SK-N-SH (cell line): ENCODE measurements around the gene SLC1A3. TPM values are rescaled to one million over a fixed set of nuclear protein-coding genes. Genes with fewer than 3 reads are reported as not detected.

Experiments used
- CTCF ChIA-PET: fragments of 300-600, 350-600 bp; formaldehyde crosslinking; extraction: SDS; loops from one replicate; lab custom pipeline; 2021; lab: Yijun Ruan, JAX
- POLR2A ChIA-PET: fragments of 350-600 bp; sonication (Branson Sonifier 250); formaldehyde crosslinking; extraction: SDS; loops from one replicate; lab custom pipeline; 2020; ENCODE audit warnings: antibody characterized with exemption, inconsistent platforms; lab: Yijun Ruan, JAX
- DNase-seq: peaks from one replicate; pipeline ENCODE4 v3.0.0; 2012
- H2AFZ ChIP-seq: fragments of 200-600 bp; sonication (generic); 2 replicates; pipeline ENCODE4 v1.8.1; 2016; ENCODE audit warnings: antibody characterized with exemption, mild to moderate bottlenecking, low read depth
- H3F3A ChIP-seq: fragments of 200-600 bp; sonication (generic); replicated peaks from 2 replicates; pipeline ENCODE3; 2016; ENCODE audit warnings: antibody characterized with exemption, mild to moderate bottlenecking; ENCODE audit not compliant: insufficient read depth
- H3K27ac ChIP-seq, 2 experiments: fragments of 200-500 bp in 1 of 2; fragments of 200-600 bp in 1 of 2; sonication (Bioruptor generic) in 1 of 2; sonication (generic), shearing (Covaris generic) in 1 of 2; 2 replicates each; pipeline versions ENCODE4 v1.5.1 to v1.6.1; 2014 to 2016; ENCODE audit warnings: low read depth in 2 of 2, inconsistent platforms in 1 of 2, low read length in 1 of 2, mild to moderate bottlenecking in 1 of 2, mixed read lengths in 1 of 2
- H3K27me3 ChIP-seq: fragments of 200-600 bp; sonication (generic), shearing (Covaris generic); 2 replicates; pipeline ENCODE4 v1.6.1; 2016; ENCODE audit warnings: mixed run types; ENCODE audit not compliant: insufficient read depth
- H3K36me3 ChIP-seq, 2 experiments: fragments of 200-500 bp in 1 of 2; fragments of 200-600 bp in 1 of 2; sonication (Bioruptor generic) in 1 of 2; sonication (generic) in 1 of 2; replicated peaks in 1 of 2; 2 replicates each; pipeline versions ENCODE3 to v1.5.1; 2014 to 2016; ENCODE audit warnings: low read length in 1 of 2, mild to moderate bottlenecking in 1 of 2; ENCODE audit not compliant: insufficient read depth in 2 of 2, control insufficient read depth in 1 of 2
- H3K4me1 ChIP-seq, 2 experiments: fragments of 200-500 bp in 1 of 2; fragments of 200-600 bp in 1 of 2; sonication (Bioruptor generic) in 1 of 2; sonication (generic), shearing (Covaris generic) in 1 of 2; 2 replicates each; pipeline versions ENCODE4 v1.5.1 to v1.6.1; 2014 to 2016; ENCODE audit warnings: low read depth in 1 of 2, low read length in 1 of 2, mixed run types in 1 of 2; ENCODE audit not compliant: insufficient read depth in 2 of 2, control insufficient read depth in 1 of 2
- H3K4me2 ChIP-seq: fragments of 200-600 bp; sonication (generic), shearing (Covaris generic); 2 replicates; pipeline ENCODE4 v1.6.1; 2017; ENCODE audit warnings: mixed run types
- H3K4me3 ChIP-seq, 2 experiments: fragments of 200-500 bp in 1 of 2; fragments of 200-600 bp in 1 of 2; sonication (Bioruptor generic) in 1 of 2; sonication (generic), shearing (Covaris generic) in 1 of 2; 2 replicates each; pipeline versions ENCODE4 v1.5.1 to v1.8.1; 2014 to 2016; ENCODE audit warnings: low read depth in 2 of 2, inconsistent platforms in 1 of 2, low read length in 1 of 2, mild to moderate bottlenecking in 1 of 2, mixed read lengths in 1 of 2, moderate library complexity in 1 of 2
- H3K79me2 ChIP-seq: fragments of 200-600 bp; sonication (generic); 2 replicates; pipeline ENCODE4 v1.8.1; 2017; ENCODE audit warnings: mild to moderate bottlenecking; ENCODE audit not compliant: insufficient read depth
- H3K9ac ChIP-seq: fragments of 200-600 bp; sonication (generic); 2 replicates; pipeline ENCODE4 v1.6.1; 2017; ENCODE audit warnings: mixed run types
- H3K9me2 ChIP-seq: fragments of 200-600 bp; sonication (generic); 2 replicates; pipeline ENCODE4 v1.6.1; 2017; ENCODE audit warnings: mixed run types
- H3K9me3 ChIP-seq: fragments of 200-600 bp; sonication (generic); 2 replicates; pipeline ENCODE4 v1.6.1; 2017; ENCODE audit warnings: mixed run types, mild to moderate bottlenecking, moderate library complexity
- H4K20me1 ChIP-seq: fragments of 200-600 bp; sonication (generic); 2 replicates; pipeline ENCODE4 v1.6.1; 2017; ENCODE audit warnings: mild to moderate bottlenecking, mixed run types; ENCODE audit not compliant: insufficient read depth
- CHD2 ChIP-seq: fragments of 150-350 bp; IDR thresholded peaks from 2 replicates; pipeline ENCODE4 v1.6.1; 2018; ENCODE audit warnings: low read length; ENCODE audit not compliant: partially characterized antibody
- EP300 ChIP-seq, 2 experiments: IDR thresholded peaks; 2 replicates each; pipeline versions ENCODE4 v1.4.0 to v1.6.1; 2012; ENCODE audit warnings: borderline replicate concordance in 1 of 2, low read depth in 1 of 2, low read length in 1 of 2
- FOSL2 ChIP-seq: IDR thresholded peaks from 2 replicates; pipeline ENCODE4 v1.4.0; 2012; ENCODE audit warnings: low read depth, mild to moderate bottlenecking, moderate library complexity, borderline replicate concordance
- GATA2 ChIP-seq: sonication (generic); formaldehyde crosslinking; IDR thresholded peaks from 2 replicates; pipeline ENCODE4 v1.5.0; 2020; ENCODE audit warnings: mild to moderate bottlenecking, missing genetic modification reagents
- MXI1 ChIP-seq: IDR thresholded peaks from 2 replicates; pipeline ENCODE4 v1.6.1; 2012; ENCODE audit warnings: mild to moderate bottlenecking, low read depth, low read length, improper control_type of control experiment
- PBX3 ChIP-seq: IDR thresholded peaks from 2 replicates; pipeline ENCODE4; 2012
- RCOR1 ChIP-seq: fragments of 150-350 bp; IDR thresholded peaks from 2 replicates; pipeline ENCODE4 v1.6.1; 2017; ENCODE audit warnings: antibody characterized with exemption, low read length
- SIN3A ChIP-seq: IDR thresholded peaks from 2 replicates; pipeline ENCODE4 v1.6.1; 2012; ENCODE audit warnings: low read depth, mild to moderate bottlenecking, low read length, moderate library complexity, borderline replicate concordance
- SMC3 ChIP-seq: IDR thresholded peaks from 2 replicates; pipeline ENCODE4 v1.6.1; 2012; ENCODE audit warnings: low read depth, low read length, improper control_type of control experiment
- USF2 ChIP-seq: fragments of 150-350 bp; IDR thresholded peaks from 2 replicates; pipeline ENCODE4 v1.6.1; 2017; ENCODE audit warnings: antibody characterized with exemption, low read length, low read depth, borderline replicate concordance
- WGBS: methylation state at CpG from one replicate; pipeline ENCODE4 v1.1.6; 2017; ENCODE audit warnings: low lambda C conversion rate; 5-methylcytosine and 5-hydroxymethylcytosine counted together
- polyA plus RNA-seq, 3 experiments: library from polyadenylated mRNA; depleted of rRNA; stranded (reverse); fragments of >200 nt; gene quantifications; 2 replicates each; pipeline ENCODE4 v1.2.3, GENCODE V29; 2012
- TF ChIP-seq, protein P1 (sequence below): IDR thresholded peaks from 2 replicates; pipeline ENCODE4 v1.6.1; 2012; ENCODE audit warnings: mild to moderate bottlenecking, low read depth, low read length, moderate library complexity

SLC1A3 gene
- polyA plus RNA-seq, 1 of the 3 experiments (the other 2 are of a cell fraction): not detected

DNA sequence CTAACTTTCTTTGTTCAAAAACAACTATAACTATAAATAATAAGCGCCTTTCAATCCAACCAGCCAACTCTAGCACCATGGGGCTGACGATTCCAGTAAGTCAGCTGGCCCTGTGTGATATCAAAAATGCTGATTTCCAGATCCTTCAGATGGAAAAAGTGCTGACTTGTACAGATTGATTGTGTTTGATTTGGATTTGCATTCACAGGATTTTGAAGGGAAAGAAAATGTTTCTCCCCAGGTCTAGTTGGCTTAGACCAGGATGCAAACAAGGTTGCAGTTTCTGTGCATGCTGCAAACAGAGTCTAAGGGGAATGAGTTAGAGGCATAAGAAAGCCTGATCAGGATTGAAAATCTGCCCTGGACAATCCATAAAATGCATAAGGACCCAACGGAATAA is 68.9 kb downstream of the SLC1A3 start:
- Histone ChIP-seq H3K9me3 (no peaks in the 10 kb centered on the region), H3K27me3 (peaks cover 17% of the 10 kb centered on the region; the same call in 1 of the 2 replicates), H3K9me2 (no peaks in the 10 kb centered on the region), H2AFZ (no peak overlapping the region), H3K4me2 (no peak overlapping the region), H3K27ac (no peak overlapping the region), H3K36me3 (no peaks in the 10 kb centered on the region), H4K20me1 (no peaks in the 10 kb centered on the region), H3K4me1 (no peaks in the 10 kb centered on the region), H3F3A (no peaks in the 10 kb centered on the region), H3K4me3 (no peak overlapping the region), H3K9ac (no peak overlapping the region), H3K79me2 (no peaks in the 10 kb centered on the region)
- ChIA-PET POLR2A (no interaction called here), CTCF (interaction anchor here (0.5 to 1.3 kb wide), 2 partner anchors 15 to 620 kb away, joined by 4 to 7 read pairs; no protein-coding TSS in a partner anchor)
- no peak for DNase-seq
- TF ChIP-seq, protein P1, sequence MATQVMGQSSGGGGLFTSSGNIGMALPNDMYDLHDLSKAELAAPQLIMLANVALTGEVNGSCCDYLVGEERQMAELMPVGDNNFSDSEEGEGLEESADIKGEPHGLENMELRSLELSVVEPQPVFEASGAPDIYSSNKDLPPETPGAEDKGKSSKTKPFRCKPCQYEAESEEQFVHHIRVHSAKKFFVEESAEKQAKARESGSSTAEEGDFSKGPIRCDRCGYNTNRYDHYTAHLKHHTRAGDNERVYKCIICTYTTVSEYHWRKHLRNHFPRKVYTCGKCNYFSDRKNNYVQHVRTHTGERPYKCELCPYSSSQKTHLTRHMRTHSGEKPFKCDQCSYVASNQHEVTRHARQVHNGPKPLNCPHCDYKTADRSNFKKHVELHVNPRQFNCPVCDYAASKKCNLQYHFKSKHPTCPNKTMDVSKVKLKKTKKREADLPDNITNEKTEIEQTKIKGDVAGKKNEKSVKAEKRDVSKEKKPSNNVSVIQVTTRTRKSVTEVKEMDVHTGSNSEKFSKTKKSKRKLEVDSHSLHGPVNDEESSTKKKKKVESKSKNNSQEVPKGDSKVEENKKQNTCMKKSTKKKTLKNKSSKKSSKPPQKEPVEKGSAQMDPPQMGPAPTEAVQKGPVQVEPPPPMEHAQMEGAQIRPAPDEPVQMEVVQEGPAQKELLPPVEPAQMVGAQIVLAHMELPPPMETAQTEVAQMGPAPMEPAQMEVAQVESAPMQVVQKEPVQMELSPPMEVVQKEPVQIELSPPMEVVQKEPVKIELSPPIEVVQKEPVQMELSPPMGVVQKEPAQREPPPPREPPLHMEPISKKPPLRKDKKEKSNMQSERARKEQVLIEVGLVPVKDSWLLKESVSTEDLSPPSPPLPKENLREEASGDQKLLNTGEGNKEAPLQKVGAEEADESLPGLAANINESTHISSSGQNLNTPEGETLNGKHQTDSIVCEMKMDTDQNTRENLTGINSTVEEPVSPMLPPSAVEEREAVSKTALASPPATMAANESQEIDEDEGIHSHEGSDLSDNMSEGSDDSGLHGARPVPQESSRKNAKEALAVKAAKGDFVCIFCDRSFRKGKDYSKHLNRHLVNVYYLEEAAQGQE: no peak
- TF ChIP-seq SMC3 (no peak), GATA2 (no peak)
- WGBS: 25% methylated on average over 3 of the region's 3 CpGs

DNA sequence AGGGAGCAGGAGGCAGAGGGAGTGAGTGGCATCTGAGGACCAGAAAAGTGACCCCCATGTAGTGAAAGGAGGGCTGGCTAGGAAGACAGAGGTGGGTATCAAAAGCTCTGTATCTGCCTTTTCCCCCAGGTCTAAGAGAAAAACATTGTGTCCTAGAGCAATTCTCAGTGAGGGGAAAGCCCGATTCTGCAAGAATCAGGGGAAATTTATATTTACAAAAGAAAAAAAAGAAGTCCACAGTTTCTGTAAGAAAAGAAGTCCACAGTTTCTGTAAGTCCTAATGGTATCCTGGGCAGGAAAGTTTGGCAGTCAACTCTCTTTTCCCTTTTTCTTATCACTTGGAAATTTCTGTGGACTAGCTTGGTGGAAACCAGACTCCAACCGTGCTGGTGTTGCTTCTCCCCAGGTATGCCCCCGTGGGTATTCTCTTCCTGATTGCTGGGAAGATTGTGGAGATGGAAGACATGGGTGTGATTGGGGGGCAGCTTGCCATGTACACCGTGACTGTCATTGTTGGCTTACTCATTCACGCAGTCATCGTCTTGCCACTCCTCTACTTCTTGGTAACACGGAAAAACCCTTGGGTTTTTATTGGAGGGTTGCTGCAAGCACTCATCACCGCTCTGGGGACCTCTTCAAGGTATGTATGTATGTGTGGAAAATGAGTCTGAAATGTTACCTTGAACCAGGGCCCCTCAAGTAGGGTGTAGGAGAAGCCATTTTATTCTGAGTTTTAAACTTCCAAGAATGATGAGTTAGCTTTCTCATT is 73.0 kb downstream of the SLC1A3 start:
- Histone ChIP-seq H3K4me2 (no peak overlapping the region), H3K36me3 (no peaks in the 10 kb centered on the region), H3K79me2 (no peaks in the 10 kb centered on the region), H3F3A (no peaks in the 10 kb centered on the region), H2AFZ (no peak overlapping the region), H3K27ac (no peak overlapping the region), H3K4me1 (peaks cover 0 to 12% of the 10 kb centered on the region in 2 experiments; a peak in 2 of 4 replicates), H3K9me3 (no peaks in the 10 kb centered on the region), H3K4me3 (no peak overlapping the region), H3K27me3 (peaks cover 26% of the 10 kb centered on the region), H3K9ac (no peak overlapping the region), H4K20me1 (no peaks in the 10 kb centered on the region), H3K9me2 (no peaks in the 10 kb centered on the region)
- CTCF ChIA-PET: interaction anchor here (0.8 to 1.4 kb wide), 2 partner anchors 9 to 13 kb away, joined by 3 read pairs; no protein-coding TSS in a partner anchor
- DNase-seq: no peak
- POLR2A ChIA-PET: no interaction called here
- WGBS: 40% methylated on average over 8 of the region's 8 CpGs
- TF ChIP-seq SIN3A (no peak), USF2 (no peak), MXI1 (no peak), RCOR1 (no peak), CHD2 (no peak), PBX3 (no peak), EP300 (IDR thresholded peaks at IDR 0.05; ENCODE audit: borderline replicate concordance in 1 of 2, low read depth in 1 of 2, low read length in 1 of 2) (no peak), FOSL2 (no peak)
